ENCODE measurements around the gene TOMM6.
"Not testable (repeated sequence)": the region's sequence is repeated elsewhere in the genome, so short reads cannot be mapped to it uniquely, and the experiment has no call there.

Gene TOMM6

DNA sequence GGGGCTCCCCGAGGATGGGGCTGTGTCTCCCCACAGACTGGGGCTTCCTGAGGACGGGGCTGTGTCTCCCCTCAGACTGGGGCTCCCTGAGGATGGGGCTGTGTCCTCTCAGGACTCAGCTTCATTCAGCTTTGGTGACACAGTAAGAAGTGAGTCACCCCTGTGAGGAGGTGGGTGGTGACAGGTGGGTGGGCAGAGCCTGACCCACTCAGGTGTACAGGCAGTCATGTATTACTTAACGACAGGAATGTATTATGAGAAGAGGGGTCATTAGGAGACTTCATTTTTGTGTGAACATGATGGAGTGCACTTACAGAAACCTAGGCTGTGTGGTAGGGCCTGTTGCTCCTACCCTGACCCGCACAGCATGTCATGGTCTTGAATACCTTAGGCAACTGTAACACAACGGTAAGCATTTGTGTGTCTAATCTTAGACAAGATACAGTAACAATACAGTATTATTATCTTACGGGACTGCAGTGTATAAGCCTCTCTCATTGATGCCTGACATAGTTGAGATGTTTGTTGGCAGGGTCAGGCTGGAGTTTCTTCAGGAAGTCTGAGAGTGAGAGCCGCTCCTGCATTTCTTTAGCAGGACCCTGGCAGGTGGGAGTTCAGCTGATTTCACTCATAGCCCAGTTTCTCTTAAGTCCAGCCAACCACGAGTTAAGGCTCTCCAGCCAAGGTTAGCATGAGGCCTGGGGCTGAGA, 29.4 kb upstream of the TOMM6 start:
- no peak overlapping the region for H3K4me3 Mint-ChIP-seq
- H3K9me3 Mint-ChIP-seq, result no peaks in the 10 kb centered on the region
- no peak overlapping the region for H3K27ac Mint-ChIP-seq
- H3K36me3 Mint-ChIP-seq, result no peaks in the 10 kb centered on the region
- H3K4me1 Mint-ChIP-seq, result no peaks in the 10 kb centered on the region
- H3K27me3 Mint-ChIP-seq, result peaks cover 1% of the 10 kb centered on the region

DNA sequence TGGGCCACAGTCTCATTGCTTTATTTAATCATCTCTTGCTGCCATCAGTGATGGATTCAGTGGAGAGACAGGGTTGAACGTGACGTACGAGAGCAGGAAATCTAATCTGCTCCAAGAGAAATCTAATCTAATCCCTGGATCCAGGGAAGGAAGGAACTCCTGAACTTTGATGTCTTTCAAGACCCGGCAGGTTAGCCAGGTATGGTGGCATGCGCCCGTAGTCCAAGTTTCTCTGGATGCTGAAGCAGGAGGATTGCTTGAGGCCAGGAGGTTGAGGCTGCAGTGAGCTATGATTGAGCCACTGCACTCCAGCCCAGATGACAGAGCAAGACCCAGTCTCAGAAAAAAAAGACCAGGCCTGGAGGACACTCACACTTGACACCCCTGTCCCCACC, 28.9 kb upstream of the TOMM6 start:
- H3K9me3 Mint-ChIP-seq, result no peaks in the 10 kb centered on the region
- H3K27ac Mint-ChIP-seq, result no peak overlapping the region
- no peaks in the 10 kb centered on the region for H3K36me3 Mint-ChIP-seq
- H3K4me1 Mint-ChIP-seq, result no peaks in the 10 kb centered on the region
- H3K4me3 Mint-ChIP-seq, result no peak overlapping the region
- peaks cover 1% of the 10 kb centered on the region for H3K27me3 Mint-ChIP-seq

DNA sequence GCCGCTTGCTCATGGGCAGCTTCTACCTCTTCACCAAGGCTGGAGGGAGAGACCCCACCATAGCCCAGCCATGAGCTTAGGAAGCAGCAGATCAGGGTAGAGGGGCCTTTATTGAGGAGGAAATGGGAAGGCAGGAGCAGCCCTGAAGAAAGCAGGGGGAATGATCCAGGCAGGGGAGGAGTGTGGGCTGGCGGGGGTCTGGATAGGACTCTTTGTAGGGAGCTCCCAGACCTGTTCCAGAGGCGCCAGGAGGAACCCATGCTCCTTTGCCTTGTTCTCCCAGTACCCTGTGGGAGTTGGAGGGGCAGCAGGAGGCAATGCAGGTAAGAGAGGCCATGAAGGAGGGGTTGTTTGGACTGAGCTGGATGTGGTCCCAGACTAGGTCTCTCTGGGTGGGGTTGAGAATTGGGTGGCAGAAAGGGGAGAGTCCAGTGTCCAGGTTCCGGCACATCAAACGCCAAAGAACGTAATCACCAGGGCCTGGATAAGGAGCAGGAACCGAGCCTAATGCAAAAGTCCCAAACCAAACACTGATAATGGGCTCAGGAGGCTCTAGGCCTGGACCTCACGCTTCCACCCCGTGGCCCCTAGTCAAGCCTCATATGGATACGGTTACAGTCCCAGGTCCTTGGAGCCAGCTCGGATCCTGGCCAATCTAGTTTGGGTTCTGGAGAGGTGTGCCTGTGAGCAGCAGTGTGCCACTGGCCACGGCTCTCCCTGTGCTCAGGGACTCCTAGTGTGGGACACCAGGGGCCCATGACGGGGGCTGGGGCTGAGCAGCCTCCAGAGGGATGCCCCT, 28.2 kb upstream of the TOMM6 start:
- no peaks in the 10 kb centered on the region for H3K4me1 Mint-ChIP-seq
- H3K27ac Mint-ChIP-seq, result no peak overlapping the region
- H3K4me3 Mint-ChIP-seq, result no peak overlapping the region
- H3K36me3 Mint-ChIP-seq, result no peaks in the 10 kb centered on the region
- H3K27me3 Mint-ChIP-seq, result peaks cover 1% of the 10 kb centered on the region
- H3K9me3 Mint-ChIP-seq, result no peaks in the 10 kb centered on the region

DNA sequence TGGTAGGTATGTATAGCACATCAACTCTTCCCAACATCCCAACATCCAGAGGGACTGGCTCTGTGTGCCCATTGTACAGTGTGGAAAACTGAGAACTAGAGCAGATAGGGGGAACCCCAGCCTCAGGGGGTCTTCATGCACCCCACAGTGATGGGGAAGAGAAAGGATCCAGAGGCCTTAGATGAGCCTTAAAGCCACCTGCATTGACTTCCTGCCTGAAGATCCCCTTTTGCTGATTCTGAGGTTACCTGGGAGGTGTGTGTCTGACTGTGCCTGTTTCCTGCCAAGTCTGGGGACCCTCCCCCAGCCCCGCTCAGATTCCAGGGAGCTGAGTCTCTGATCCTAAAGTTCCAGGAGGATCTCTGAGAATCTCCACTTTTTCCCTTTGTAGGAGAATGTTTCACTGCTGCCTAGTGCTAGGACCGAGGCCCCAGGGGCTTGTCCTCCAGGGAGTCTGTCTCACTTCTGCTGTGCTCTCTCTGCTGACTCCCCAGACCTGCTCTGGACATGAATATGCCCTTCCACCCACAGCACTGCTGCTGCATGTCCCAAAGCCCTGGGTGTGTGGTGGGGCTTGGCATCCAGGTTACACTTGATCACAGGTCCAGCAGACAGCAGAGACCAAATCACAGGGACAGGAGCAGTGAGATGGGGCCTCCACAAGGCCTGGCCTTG, 27.5 kb upstream of the TOMM6 start:
- Mint-ChIP-seq H3K9me3 (no peaks in the 10 kb centered on the region), H3K4me1 (no peaks in the 10 kb centered on the region), H3K27ac (no peak overlapping the region), H3K27me3 (peaks cover 1% of the 10 kb centered on the region), H3K4me3 (no peak overlapping the region), H3K36me3 (no peaks in the 10 kb centered on the region)

DNA sequence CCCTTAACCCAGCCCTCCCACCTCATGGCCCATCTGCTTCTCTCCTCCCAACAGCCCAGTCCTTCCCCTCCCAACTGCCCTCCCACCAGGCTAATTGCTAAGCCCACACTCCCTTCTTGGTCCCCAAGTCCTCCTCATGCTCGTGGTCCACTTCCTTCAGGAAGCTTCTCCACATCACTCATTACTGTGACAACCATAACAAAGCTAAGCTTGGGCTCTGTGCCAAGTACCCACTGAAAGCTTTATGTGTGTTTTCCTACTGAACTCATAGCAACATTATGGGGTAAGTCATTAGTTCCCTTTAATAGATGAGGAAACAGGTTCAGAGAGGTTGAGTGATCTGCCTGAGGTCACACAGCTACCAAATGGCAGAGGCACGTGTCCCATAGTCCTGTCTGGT, 24.0 kb upstream of the TOMM6 start:
- Mint-ChIP-seq H3K36me3 (no peaks in the 10 kb centered on the region), H3K27me3 (peaks cover 1% of the 10 kb centered on the region), H3K4me1 (no peaks in the 10 kb centered on the region), H3K27ac (no peak overlapping the region), H3K4me3 (no peak overlapping the region), H3K9me3 (no peaks in the 10 kb centered on the region)

DNA sequence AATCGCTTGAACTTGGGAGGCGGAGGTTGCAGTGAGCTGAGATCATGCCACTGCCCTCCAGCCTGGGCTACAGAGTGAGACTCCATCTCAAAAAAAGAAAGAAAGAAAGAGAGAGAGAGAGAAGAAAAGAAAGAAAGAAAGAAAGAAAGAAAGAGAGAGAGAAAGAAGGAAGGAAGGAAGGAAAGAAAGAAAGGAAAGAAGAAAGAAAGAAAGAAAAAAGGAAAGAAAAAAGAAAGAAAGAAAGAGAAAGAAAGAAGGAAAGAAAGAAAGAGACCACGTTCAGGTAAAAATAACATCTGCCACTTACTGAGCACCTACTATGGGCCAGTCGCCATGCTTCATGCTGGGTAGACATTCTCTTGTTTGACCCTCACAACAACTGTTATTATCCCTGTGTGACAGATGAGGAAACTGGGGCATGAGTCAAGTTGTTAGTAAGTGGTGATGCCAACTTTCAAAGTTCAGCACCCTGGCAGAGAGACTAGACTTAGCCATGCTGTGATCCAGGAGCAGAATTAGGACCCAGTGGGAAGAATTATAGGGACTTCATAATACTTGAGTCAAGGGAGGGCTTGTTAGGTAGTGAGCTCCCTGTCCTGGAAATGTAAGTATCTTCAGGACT, 21.3 kb upstream of the TOMM6 start:
- H3K27ac Mint-ChIP-seq, H3K4me3 Mint-ChIP-seq, H3K9me3 Mint-ChIP-seq, H3K36me3 Mint-ChIP-seq, H3K27me3 Mint-ChIP-seq, H3K4me1 Mint-ChIP-seq: not testable (repeated sequence)

DNA sequence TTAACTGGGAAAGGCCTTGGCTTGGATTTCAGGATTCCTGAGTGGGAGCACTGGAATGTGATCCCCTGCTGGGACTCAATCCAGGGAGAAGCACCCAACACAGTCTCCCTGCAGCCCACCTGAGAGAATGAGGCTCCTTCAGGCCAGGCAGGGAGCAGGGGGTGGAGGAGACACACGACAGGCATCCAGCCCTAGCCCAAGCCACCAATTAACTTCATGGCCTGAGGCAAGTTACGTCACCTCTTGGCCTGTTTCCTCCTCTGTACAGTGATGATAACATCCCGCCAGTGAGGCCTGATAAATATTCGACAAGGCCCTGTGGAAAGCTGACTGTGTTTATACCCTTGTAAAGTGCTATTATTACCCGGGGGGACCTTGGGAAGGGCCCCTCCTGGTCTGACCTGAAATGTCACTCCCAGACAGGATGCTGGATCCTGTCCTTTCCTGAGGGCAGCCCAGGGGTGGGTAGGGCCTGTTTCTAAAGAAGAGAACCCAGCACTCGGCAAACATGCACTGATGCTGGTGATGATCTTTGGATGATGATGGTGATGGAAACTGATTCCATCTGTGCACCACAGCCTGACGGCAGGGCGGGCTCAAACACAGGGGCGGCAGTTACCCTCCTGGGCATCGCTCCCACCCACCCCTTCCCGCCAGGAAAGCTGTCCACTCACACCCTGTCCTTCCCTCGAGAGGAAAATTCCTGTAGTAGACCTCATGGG, 20.2 kb upstream of the TOMM6 start:
- H3K27me3 Mint-ChIP-seq, result no peaks in the 10 kb centered on the region
- H3K36me3 Mint-ChIP-seq, result no peaks in the 10 kb centered on the region
- no peaks in the 10 kb centered on the region for H3K4me1 Mint-ChIP-seq
- no peaks in the 10 kb centered on the region for H3K9me3 Mint-ChIP-seq
- no peak overlapping the region for H3K27ac Mint-ChIP-seq
- no peak overlapping the region for H3K4me3 Mint-ChIP-seq

DNA sequence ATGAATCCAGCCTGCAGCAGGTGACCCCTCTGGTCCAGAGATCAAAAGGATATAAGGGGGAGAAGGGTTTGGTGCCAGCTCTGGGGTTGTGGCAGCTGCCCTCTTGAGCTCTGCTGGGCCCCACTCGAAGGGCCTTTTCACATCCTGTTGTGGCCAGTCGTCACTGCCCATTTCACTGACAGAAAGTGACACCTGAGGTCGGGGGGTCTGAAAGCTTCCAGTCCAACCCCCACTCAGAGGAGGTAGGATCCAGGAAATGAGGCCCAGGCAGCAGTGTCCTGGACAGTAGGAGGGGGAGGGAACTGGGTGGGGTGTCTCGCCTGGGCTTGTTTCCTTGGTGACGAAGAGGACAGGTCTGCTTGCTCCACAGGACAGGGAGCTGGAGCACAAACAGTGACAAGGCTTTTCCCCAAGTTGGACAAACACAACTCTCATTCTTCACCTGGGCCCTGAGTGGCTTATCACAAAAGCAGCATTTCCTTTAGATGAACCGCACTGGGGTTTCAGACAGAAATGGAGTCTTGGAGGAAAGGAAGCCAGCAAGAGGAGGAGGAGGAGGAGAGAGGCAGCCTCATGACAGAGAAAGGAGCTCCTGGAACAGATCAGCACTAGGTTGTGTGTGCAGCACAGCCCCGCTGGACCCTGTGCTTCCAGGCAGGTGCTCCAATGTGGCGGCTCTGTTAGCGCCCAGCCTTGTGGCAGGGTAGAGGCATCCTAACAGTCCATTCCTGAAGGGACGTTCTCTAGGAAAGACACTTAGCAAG, 18.8 kb upstream of the TOMM6 start:
- Mint-ChIP-seq H3K36me3 (no peaks in the 10 kb centered on the region), H3K9me3 (no peaks in the 10 kb centered on the region), H3K27ac (no peak overlapping the region), H3K4me1 (no peaks in the 10 kb centered on the region), H3K4me3 (no peak overlapping the region), H3K27me3 (no peaks in the 10 kb centered on the region)

DNA sequence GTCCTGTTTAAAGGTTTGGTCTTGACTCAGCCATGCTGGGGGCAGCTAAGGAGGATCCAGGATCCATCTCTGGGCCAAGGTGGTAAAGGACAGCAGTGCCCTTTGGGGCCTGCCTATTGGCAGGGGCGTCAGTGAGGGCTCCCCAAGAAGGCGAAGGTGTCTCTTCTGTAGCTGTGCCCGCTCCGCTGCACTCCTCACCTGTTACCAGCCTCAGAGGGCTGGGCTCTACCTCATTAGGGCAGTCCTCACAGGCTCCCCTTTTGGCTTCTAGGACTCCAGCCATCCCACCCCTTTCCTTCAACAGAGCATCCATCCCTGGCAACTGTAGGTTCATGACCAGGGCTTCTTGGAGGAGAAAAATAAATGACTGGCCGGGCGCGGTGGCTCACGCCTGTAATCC, 18.1 kb upstream of the TOMM6 start:
- Mint-ChIP-seq H3K36me3 (no peaks in the 10 kb centered on the region), H3K27me3 (no peaks in the 10 kb centered on the region), H3K4me3 (no peak overlapping the region), H3K27ac (no peak overlapping the region), H3K4me1 (no peaks in the 10 kb centered on the region), H3K9me3 (no peaks in the 10 kb centered on the region)

DNA sequence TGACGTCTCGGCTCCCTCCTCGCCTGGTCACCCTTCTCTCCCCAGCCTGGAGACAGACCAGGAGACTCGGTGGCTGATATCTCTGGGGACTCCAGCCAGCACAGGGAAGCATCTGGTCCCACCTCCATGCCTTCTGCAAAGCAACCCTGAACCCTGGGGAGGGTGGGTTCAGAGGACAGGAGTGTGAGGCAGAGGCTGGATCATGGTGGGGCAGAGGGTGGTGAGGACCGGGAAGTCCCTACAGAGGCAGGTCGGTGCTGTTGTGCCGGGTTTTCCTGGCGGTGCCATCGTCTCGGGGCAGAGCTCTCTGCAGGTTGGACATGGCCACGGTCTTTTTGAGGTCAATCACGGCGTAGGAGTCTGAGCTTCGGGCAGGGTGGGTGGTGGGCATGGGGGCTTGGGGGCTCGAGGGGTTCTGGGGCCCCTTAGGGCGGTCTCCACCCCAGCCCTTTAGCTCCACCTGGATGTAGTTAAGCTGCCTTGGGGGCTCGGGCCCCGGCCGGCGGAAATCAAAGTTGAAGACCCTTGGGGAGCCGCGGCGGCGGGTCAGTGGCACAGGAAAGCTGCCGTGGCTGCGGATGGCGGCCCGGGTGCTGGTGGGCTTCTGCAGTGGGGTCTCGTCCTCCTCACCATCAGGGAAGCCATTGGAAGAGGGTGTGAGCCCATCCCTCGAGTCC, 17.0 kb upstream of the TOMM6 start:
- Mint-ChIP-seq H3K27ac (no peak overlapping the region), H3K27me3 (no peaks in the 10 kb centered on the region), H3K4me3 (no peak overlapping the region), H3K36me3 (no peaks in the 10 kb centered on the region), H3K9me3 (no peaks in the 10 kb centered on the region), H3K4me1 (no peaks in the 10 kb centered on the region)

DNA sequence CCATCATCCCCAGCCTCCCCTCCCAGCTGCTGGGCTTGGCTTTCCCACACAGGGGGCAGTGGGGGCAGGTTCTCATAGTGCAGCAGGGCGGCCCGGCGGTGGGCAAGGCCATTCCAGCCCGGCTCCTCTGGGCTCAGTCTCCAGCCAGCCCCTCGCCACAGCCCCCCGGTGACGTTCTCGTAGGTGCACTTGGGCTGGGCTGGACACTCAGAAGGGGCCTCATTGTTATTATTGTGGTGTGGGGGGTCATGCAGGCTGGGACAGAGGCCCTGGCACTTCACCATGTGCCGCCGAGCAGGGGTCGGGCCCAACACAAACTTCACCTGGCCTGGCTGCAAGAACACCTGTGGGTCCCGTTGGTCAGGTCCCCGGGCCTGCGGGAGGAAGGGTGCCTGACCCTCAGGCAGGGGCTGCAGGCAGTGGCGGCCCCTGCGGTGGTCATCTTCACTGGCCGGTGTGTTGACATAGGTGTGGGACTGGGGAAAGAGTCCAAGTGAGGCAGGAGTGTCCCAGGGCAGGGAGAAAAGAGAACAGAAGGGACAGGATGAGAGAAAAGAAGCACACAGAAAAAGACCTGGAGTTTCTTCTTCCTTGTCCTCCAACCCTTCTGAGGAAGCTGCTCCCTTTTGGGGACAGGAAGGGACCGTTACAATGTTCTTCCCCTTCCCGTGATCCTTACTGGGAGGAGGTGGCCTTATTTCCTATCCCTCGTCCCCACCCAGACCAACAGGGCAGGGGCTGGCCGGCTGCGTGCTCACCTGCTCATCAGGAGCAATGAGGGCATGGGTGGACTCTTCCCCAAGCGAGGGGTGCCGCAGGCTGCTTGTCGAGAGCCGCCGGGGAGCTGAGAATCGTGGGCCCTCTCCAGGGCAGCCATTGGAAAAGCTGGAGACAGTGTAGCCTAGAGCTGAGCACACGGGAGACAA, 16.2 kb upstream of the TOMM6 start:
- Mint-ChIP-seq H3K27me3 (no peaks in the 10 kb centered on the region), H3K4me1 (no peaks in the 10 kb centered on the region), H3K36me3 (no peaks in the 10 kb centered on the region), H3K27ac (no peak overlapping the region), H3K9me3 (no peaks in the 10 kb centered on the region), H3K4me3 (no peak overlapping the region)

DNA sequence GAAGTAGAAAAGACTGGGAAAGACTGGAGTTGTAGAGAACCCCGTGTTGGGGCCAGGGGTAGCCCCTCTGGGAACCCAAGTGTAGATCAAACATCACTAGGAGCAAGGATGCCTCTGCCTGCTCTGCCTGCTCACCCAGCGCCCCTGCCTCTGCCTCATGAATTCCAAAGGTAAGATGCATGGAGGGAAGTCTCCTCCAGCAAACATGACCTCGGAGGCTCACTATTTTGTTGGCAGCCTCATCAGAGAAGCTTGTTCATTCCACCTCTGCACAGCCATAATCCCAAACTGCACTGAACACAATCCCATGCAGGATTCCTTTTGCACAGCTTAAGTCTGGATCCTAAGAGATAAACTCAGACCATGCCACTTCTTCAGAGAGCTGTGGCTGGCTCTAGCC, 12.7 kb upstream of the TOMM6 start:
- no peak overlapping the region for H3K4me3 Mint-ChIP-seq

DNA sequence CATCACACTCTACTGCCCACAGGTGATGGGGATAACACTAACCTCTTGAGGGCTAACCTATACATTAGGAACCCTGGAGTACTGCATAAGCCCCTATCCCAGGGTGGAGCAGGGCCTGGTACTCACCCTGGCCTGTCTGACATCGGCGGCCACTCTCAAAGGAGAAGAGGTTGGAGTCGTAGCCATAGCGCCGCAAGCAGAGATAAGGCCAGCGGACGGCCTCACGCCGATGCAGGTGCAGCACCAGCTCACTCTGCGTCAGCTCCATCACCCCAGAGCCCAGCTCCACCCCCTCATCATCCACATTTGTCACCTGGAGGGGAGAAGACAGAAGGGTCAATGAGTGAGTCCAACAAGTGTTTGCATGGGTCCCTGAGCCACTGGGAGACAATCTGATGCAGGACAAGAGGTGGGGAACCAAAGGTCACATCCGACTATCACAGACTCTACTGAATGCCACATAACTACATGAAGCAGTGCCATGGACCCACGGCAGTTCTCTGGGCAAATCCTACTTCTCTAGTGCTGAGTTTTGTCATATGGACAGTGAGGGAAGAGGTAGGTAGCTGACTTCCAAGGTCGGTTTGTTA, 12.1 kb upstream of the TOMM6 start:
- H3K27ac Mint-ChIP-seq, result no peak overlapping the region
- H3K36me3 Mint-ChIP-seq, result peaks cover 1% of the 10 kb centered on the region
- H3K4me1 Mint-ChIP-seq, result peaks cover 11% of the 10 kb centered on the region
- no peaks in the 10 kb centered on the region for H3K9me3 Mint-ChIP-seq
- H3K27me3 Mint-ChIP-seq, result no peaks in the 10 kb centered on the region
- H3K4me3 Mint-ChIP-seq, result no peak overlapping the region

More for the DNA sequence above, 12.7 kb upstream of the TOMM6 start:
- Mint-ChIP-seq H3K27me3 (no peaks in the 10 kb centered on the region), H3K36me3 (peaks cover 1% of the 10 kb centered on the region), H3K9me3 (no peaks in the 10 kb centered on the region), H3K4me1 (peaks cover 6% of the 10 kb centered on the region), H3K27ac (no peak overlapping the region)
